Stimulated activated CD4-positive, alpha-beta T cell treated with anti-CD3 and anti-CD28 coated beads, TNF-alpha, amount 100 ng/mL, for 4 hours (primary cell): ENCODE data around the gene TCEA2.
A peak's percentile ranks its signal among the peaks of the same experiment; 100 is the strongest.

ENCODE experiments used
- DNase-seq, 3 experiments: peaks; one replicate each; pipeline ENCODE4 v3.0.0-alpha.2; 2020; ENCODE audit warnings: low read depth in 3 of 3

TCEA2 gene

GRCh38 chr20:64062596-64063388, at the start of gene TCEA2:
Gene TCEA2 (plus strand): TSS chr20:64063198. CDS start chr20:64063313, 115 bp downstream.
- peak; percentile 91 to 92 (median 92) for DNase-seq

GRCh38 chr20:64015635-64016034, 47.4 kb upstream of the TCEA2 start:
- no peak for DNase-seq

GRCh38 chr20:64021124-64021975, 41.6 kb upstream of the TCEA2 start:
- no peak for DNase-seq

- no peak for DNase-seq
Measured at GRCh38 chr20:64022671-64023360, 40.2 kb upstream of the TCEA2 start.

- DNase-seq: no peak
Measured at GRCh38 chr20:64023361-64024140, 39.4 kb upstream of the TCEA2 start.

GRCh38 chr20:64024141-64024990, 38.6 kb upstream of the TCEA2 start:
- DNase-seq: no peak

- DNase-seq: no peak
Measured at GRCh38 chr20:64025101-64025825, 37.7 kb upstream of the TCEA2 start.

- DNase-seq: no peak
Measured at GRCh38 chr20:64025826-64026412, 37.1 kb upstream of the TCEA2 start.

- DNase-seq: no peak
Measured at GRCh38 chr20:64027981-64028685, 34.9 kb upstream of the TCEA2 start.

- no peak for DNase-seq
Measured at GRCh38 chr20:64029293-64030117, 33.5 kb upstream of the TCEA2 start.

- DNase-seq: no peak
Measured at GRCh38 chr20:64030371-64031134, 32.4 kb upstream of the TCEA2 start.

- DNase-seq: no peak
Measured at GRCh38 chr20:64031822-64032314, 31.1 kb upstream of the TCEA2 start.

- no peak for DNase-seq
Measured at GRCh38 chr20:64032706-64033624, 30.0 kb upstream of the TCEA2 start.

- DNase-seq: no peak
Measured at GRCh38 chr20:64033981-64034493, 29.0 kb upstream of the TCEA2 start.

- DNase-seq: no peak
Measured at GRCh38 chr20:64035066-64035932, 27.7 kb upstream of the TCEA2 start.
